Measurements from ENCODE around the gene LSM2. TPM values are rescaled to one million over a fixed set of nuclear protein-coding genes. Genes with fewer than 3 reads are reported as not detected.
"Not testable (repeated sequence)": the region's sequence is repeated elsewhere in the genome, so short reads cannot be mapped to it uniquely, and the experiment has no call there.

LSM2 gene
- 56.3 and 61.2 TPM in 2 replicates for total RNA-seq (2022)
- percentile 61 among the genes with signal in this experiment for Bru-seq, nascent RNA
- BruChase-seq, experiment 1, labeled RNA remaining after a 2-hour chase: percentile 64 among the genes with signal in this experiment
- percentile 75 among the genes with signal in this experiment for BruChase-seq, experiment 2, labeled RNA remaining after a 6-hour chase
- long read RNA-seq, transcript LSM2-208 (5 exons, 876 nt): major isoform, 61 of 68 reads
- long read RNA-seq, partial matches to known transcripts: 0 of 68 reads
- long read RNA-seq, other reads (novel, unspliced or antisense): 3 of 68 reads

GRCh38 chr6:31806470-31807272 is at the start of gene LSM2:
Gene LSM2 (minus strand): TSS chr6:31806966. CDS start chr6:31806757, 209 bp downstream.
- intact Hi-C loops (cut with micrococcal nuclease; ENCODE audit: unreplicated experiment): loop anchor here (1.0 to 2.0 kb wide), 3 partner anchors 16 to 56 kb away; partner anchors contain the start of genes HSPA1B and NEU1
- POLR2A ChIA-PET: interaction anchor here (0.5 to 1.8 kb wide), 18 partner anchors 8 to 265 kb away, joined by 3 to 45 read pairs (median 4); partner anchors contain the start of genes BAG6, DDX39B, GPANK1 and HSPA1A
- no TSS peak for BruUV-seq (replicated peaks)

GRCh38 chr6:31851980-31852718 is 45.4 kb upstream of the LSM2 start:
- DNase-seq; H3K27me3 ChIP-seq (replicated peaks; ENCODE audit: control insufficient read depth, insufficient read depth, low read length); H3K9me3 Mint-ChIP-seq (ENCODE audit: unreplicated experiment); H3K36me3 ChIP-seq (ENCODE audit: control insufficient read depth, insufficient read depth, low read length); H3K27me3 Mint-ChIP-seq (ENCODE audit: insufficient read depth, unreplicated experiment); BruUV-seq (replicated peaks); intact Hi-C loops (cut with micrococcal nuclease; ENCODE audit: unreplicated experiment); CTCF ChIA-PET; H3K4me3 ChIP-seq (ENCODE audit: low read depth, low read length); H3K9me3 ChIP-seq; H3K4me3 Mint-ChIP-seq (ENCODE audit: unreplicated experiment): not testable (repeated sequence)
- H3K27ac Mint-ChIP-seq (ENCODE audit: unreplicated experiment): peak overlapping the region; percentile 59
- H3K4me1 Mint-ChIP-seq (ENCODE audit: low read depth, unreplicated experiment): peaks cover 10% of the 10 kb centered on the region
- POLR2A ChIA-PET: interaction anchor here (0.8 to 0.9 kb wide), 2 partner anchors 11 to 37 kb away, joined by 3 read pairs; partner anchors contain the start of genes HSPA1A, HSPA1L and NEU1
- peaks cover 23% of the 10 kb centered on the region for H3K36me3 Mint-ChIP-seq (ENCODE audit: insufficient read depth, unreplicated experiment)
- H3K4me1 ChIP-seq: peaks cover 21% of the 10 kb centered on the region

More at GRCh38 chr6:31806470-31807272, at the start of gene LSM2:
- CTCF ChIA-PET: interaction anchor here (0.7 to 1.9 kb wide), 18 partner anchors 9 to 145 kb away, joined by 3 to 21 read pairs (median 4); partner anchors contain the start of genes ABHD16A, DDAH2, HSPA1A and HSPA1B
- no peaks in the 10 kb centered on the region for H3K9me3 ChIP-seq
- Mint-ChIP-seq H3K9me3 (ENCODE audit: unreplicated experiment) (no peaks in the 10 kb centered on the region), H3K27ac (ENCODE audit: unreplicated experiment) (peak within 1 kb of the TSS; percentile 89), H3K27me3 (ENCODE audit: insufficient read depth, unreplicated experiment) (no peaks in the 10 kb centered on the region), H3K4me1 (ENCODE audit: low read depth, unreplicated experiment) (peaks cover 12% of the 10 kb centered on the region), H3K36me3 (ENCODE audit: insufficient read depth, unreplicated experiment) (peaks cover 26% of the 10 kb centered on the region), H3K4me3 (ENCODE audit: unreplicated experiment) (peak within 1 kb of the TSS; percentile 92)
- peak within 1 kb of the TSS; percentile 68 for H3K4me3 ChIP-seq (ENCODE audit: low read depth, low read length)
- TF ChIP-seq CTCF (IDR thresholded peaks at IDR 0.05; ENCODE audit: insufficient read depth in 1 of 2, low read depth in 1 of 2, low read length in 1 of 2, severe bottlenecking in 1 of 2, unreplicated experiment in 1 of 2): peak; percentile 25 to 36
- no peaks in the 10 kb centered on the region for H3K27me3 ChIP-seq (replicated peaks; ENCODE audit: control insufficient read depth, insufficient read depth, low read length)
- peak; percentile 96 to 98 for DNase-seq
- H3K4me1 ChIP-seq: peaks cover 12% of the 10 kb centered on the region; the same call in 1 of the 2 replicates
- H3K36me3 ChIP-seq (ENCODE audit: control insufficient read depth, insufficient read depth, low read length): no peaks in the 10 kb centered on the region

GRCh38 chr6:31851485-31851832 is 44.7 kb upstream of the LSM2 start:
- ChIA-PET POLR2A (interaction anchor here (0.7 kb wide), 1 partner anchor 131 kb away, joined by 5 read pairs; no protein-coding TSS in a partner anchor), CTCF (no interaction called here)
- no peak overlapping the region for H3K4me3 Mint-ChIP-seq (ENCODE audit: unreplicated experiment)
- no peaks in the 10 kb centered on the region for H3K9me3 ChIP-seq
- no peaks in the 10 kb centered on the region for H3K27me3 ChIP-seq (replicated peaks; ENCODE audit: control insufficient read depth, insufficient read depth, low read length)
- H3K36me3 Mint-ChIP-seq (ENCODE audit: insufficient read depth, unreplicated experiment): peaks cover 16% of the 10 kb centered on the region
- H3K27ac Mint-ChIP-seq (ENCODE audit: unreplicated experiment): peak overlapping the region; percentile 59
- H3K4me1 ChIP-seq: peaks cover 28% of the 10 kb centered on the region
- no peaks in the 10 kb centered on the region for H3K9me3 Mint-ChIP-seq (ENCODE audit: unreplicated experiment)
- intact Hi-C loops (cut with micrococcal nuclease; ENCODE audit: unreplicated experiment): no loop called here
- H3K4me3 ChIP-seq (ENCODE audit: low read depth, low read length): no peak overlapping the region
- no peaks in the 10 kb centered on the region for H3K27me3 Mint-ChIP-seq (ENCODE audit: insufficient read depth, unreplicated experiment)
- no peak for TF ChIP-seq CTCF (IDR thresholded peaks at IDR 0.05; ENCODE audit: insufficient read depth in 1 of 2, low read depth in 1 of 2, low read length in 1 of 2, severe bottlenecking in 1 of 2, unreplicated experiment in 1 of 2)
- peaks cover 16% of the 10 kb centered on the region for H3K4me1 Mint-ChIP-seq (ENCODE audit: low read depth, unreplicated experiment)
- DNase-seq: no peak
- TSS peak; percentile 16 for BruUV-seq (replicated peaks)
- H3K36me3 ChIP-seq (ENCODE audit: control insufficient read depth, insufficient read depth, low read length): no peaks in the 10 kb centered on the region

All from Caco-2 (cell line).